Transverse colon (tissue), 4 donors: Measurements from ENCODE around the gene TTN. TPM values are rescaled to one million over a fixed set of nuclear protein-coding genes. Genes with fewer than 3 reads are reported as not detected.

Source experiments
- DNase-seq: peaks from one replicate; pipeline ENCODE4 v3.0.0-alpha.2; 2019
- H3K27ac ChIP-seq, 4 donors: fragments of 200-600 bp; sonication (generic); 2 replicates each; pipeline ENCODE4 v1.5.1; 2016 to 2018; ENCODE audit warnings: inconsistent platforms in 4 of 4
- H3K27me3 ChIP-seq: fragments of 200-600 bp; sonication (generic); 2 replicates; pipeline ENCODE4 v1.5.1; 2017; ENCODE audit warnings: inconsistent platforms
- H3K36me3 ChIP-seq, 4 donors: fragments of 200-600 bp; sonication (generic); 2 replicates each; pipeline ENCODE4 v1.5.1; 2017 to 2019; ENCODE audit warnings: inconsistent platforms in 4 of 4
- H3K4me1 ChIP-seq, 4 donors: fragments of 200-600 bp; sonication (generic); 2 replicates each; pipeline ENCODE4 v1.5.1; 2017 to 2020; ENCODE audit warnings: inconsistent platforms in 4 of 4
- H3K4me3 ChIP-seq, 4 donors: fragments of 200-600 bp; sonication (generic); 1 replicate in 1 of 4; 2 replicates in 3 of 4; pipeline versions ENCODE4 v1.5.1 to v1.6.1; 2017 to 2019; ENCODE audit warnings: inconsistent platforms in 4 of 4
- H3K9me3 ChIP-seq, 2 donors: fragments of 200-600 bp; sonication (generic); 2 replicates each; pipeline ENCODE4 v1.5.1; 2017 to 2019; ENCODE audit warnings: inconsistent platforms in 2 of 2
- EP300 ChIP-seq: sonication (generic); formaldehyde crosslinking; IDR thresholded peaks from one replicate; pipeline ENCODE4 v1.6.1; 2017; ENCODE audit warnings: antibody characterized with exemption, low read depth
- POLR2A ChIP-seq: fragments of 450-650 bp; IDR thresholded peaks from one replicate; pipeline ENCODE4 v1.6.1; 2016; ENCODE audit warnings: antibody characterized with exemption, mild to moderate bottlenecking, moderate library complexity
- POLR2AphosphoS5 ChIP-seq, 3 donors: sonication (generic); formaldehyde crosslinking; IDR thresholded peaks; one replicate each; pipeline ENCODE4 v1.6.1; 2016; ENCODE audit warnings: antibody characterized with exemption in 3 of 3
- WGBS, 2 donors: methylation state at CpG; one replicate each; pipeline ENCODE4 v1.1.5; 2018; ENCODE audit warnings: low coverage in 1 of 2; 5-methylcytosine and 5-hydroxymethylcytosine counted together
- in situ Hi-C, 4 donors: fragments of 200-750 bp; cut with MboI; loops; one replicate each; pipeline versions ENCODE4 v1.15.0 to v1.15.1; 2017; ENCODE audit warnings: low sequenced_read_pairs in 3 of 4, low pct_ligation_motif_present in 1 of 4, low pct_unique_long_range_greater_than_20kb in 1 of 4
- intact Hi-C: fragments of 100-400 bp; cut with DNase I; formaldehyde crosslinking; loops from one replicate; pipeline ENCODE4 v1.15.1; 2023; ENCODE audit warnings: low total_unique reads
- total RNA-seq, 4 donors: library from RNA; depleted of rRNA; stranded (reverse); fragments of >200 nt; gene quantifications; one replicate each; pipeline ENCODE4 v1.1.0, GENCODE V29; 2016
- TF ChIP-seq, protein P1 (sequence below), 5 experiments: fragments of 200-600 bp in 3 of 5; fragments of 450-650 bp in 2 of 5; sonication (generic) in 3 of 5; IDR thresholded peaks; 1 replicate in 2 of 5; 2 replicates in 3 of 5; pipeline ENCODE4 v1.5.1; 2016 to 2017; ENCODE audit warnings: antibody characterized with exemption in 5 of 5, inconsistent platforms in 3 of 5, mild to moderate bottlenecking in 2 of 5, moderate library complexity in 1 of 5

Gene TTN
- total RNA-seq, 4 donors from 2014 or later, result 6.2 to 43.4 (median 18.1) TPM

DNA sequence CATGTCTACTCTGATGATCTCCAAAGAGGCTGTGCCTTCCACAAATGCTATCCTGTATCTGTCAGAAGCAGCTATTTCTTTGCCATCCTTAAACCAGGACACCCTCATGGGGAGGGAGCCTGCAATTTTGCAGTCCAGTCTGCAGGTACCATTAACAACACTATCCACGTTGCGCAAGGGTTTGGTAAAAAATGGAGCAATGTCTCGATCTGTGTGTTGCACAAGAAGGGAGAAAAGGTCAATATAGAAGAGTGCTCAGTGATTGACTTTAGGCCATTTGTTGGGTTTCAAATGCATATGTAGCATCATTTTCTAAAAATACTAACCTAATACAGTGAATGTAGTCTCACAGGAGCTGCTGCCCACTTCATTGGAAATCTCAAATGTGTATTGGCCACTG is 74.3 kb downstream of the TTN start:
- H3K27me3 ChIP-seq, result no peaks in the 10 kb centered on the region
- in situ Hi-C loops (no loop called here), intact Hi-C loops (no loop called here)
- H3K4me3 ChIP-seq, result no peak overlapping the region
- no peak for DNase-seq
- H3K27ac ChIP-seq, result no peak overlapping the region
- no peaks in the 10 kb centered on the region for H3K9me3 ChIP-seq
- no peaks in the 10 kb centered on the region for H3K36me3 ChIP-seq
- WGBS, 2 donors, result 95 to 100% methylated on average over 3 of the region's 3 CpGs
- TF ChIP-seq, protein P1, sequence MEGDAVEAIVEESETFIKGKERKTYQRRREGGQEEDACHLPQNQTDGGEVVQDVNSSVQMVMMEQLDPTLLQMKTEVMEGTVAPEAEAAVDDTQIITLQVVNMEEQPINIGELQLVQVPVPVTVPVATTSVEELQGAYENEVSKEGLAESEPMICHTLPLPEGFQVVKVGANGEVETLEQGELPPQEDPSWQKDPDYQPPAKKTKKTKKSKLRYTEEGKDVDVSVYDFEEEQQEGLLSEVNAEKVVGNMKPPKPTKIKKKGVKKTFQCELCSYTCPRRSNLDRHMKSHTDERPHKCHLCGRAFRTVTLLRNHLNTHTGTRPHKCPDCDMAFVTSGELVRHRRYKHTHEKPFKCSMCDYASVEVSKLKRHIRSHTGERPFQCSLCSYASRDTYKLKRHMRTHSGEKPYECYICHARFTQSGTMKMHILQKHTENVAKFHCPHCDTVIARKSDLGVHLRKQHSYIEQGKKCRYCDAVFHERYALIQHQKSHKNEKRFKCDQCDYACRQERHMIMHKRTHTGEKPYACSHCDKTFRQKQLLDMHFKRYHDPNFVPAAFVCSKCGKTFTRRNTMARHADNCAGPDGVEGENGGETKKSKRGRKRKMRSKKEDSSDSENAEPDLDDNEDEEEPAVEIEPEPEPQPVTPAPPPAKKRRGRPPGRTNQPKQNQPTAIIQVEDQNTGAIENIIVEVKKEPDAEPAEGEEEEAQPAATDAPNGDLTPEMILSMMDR (IDR thresholded peaks at IDR 0.05), result no peak
- TF ChIP-seq POLR2AphosphoS5 (IDR thresholded peaks at IDR 0.05) (no peak), POLR2A (no peak), EP300 (no peak)
- no peaks in the 10 kb centered on the region for H3K4me1 ChIP-seq

DNA sequence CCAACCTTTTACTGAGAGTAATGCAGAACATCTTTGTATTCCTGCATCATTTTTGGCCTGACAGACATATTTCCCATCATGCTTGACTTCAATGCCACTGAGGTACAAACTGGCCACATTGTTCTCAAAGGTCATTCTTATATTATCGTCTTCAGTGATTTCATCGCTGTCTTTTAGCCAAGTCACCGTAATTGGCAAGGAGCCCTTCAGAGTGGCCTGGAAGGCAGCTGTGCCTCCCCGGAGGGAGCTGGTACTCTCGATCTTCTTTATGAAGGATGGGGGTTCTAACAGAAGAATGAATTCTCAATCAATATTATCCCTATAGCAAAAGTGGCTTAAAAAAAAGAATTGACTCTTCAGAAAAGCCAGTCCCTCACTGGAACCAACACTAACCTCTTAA is 75.9 kb downstream of the TTN start:
- Histone ChIP-seq H3K4me3 (no peak overlapping the region), H3K4me1 (no peaks in the 10 kb centered on the region), H3K36me3 (no peaks in the 10 kb centered on the region), H3K27ac (no peak overlapping the region), H3K9me3 (no peaks in the 10 kb centered on the region), H3K27me3 (no peaks in the 10 kb centered on the region)
- intact Hi-C loops (no loop called here), in situ Hi-C loops (no loop called here)
- TF ChIP-seq POLR2AphosphoS5 (IDR thresholded peaks at IDR 0.05), result no peak
- no peak for TF ChIP-seq POLR2A
- TF ChIP-seq, protein P1 (IDR thresholded peaks at IDR 0.05), result no peak
- TF ChIP-seq EP300, result no peak
- 90 to 94% methylated on average over 5 of the region's 5 CpGs for WGBS, 2 donors
- DNase-seq, result no peak

DNA sequence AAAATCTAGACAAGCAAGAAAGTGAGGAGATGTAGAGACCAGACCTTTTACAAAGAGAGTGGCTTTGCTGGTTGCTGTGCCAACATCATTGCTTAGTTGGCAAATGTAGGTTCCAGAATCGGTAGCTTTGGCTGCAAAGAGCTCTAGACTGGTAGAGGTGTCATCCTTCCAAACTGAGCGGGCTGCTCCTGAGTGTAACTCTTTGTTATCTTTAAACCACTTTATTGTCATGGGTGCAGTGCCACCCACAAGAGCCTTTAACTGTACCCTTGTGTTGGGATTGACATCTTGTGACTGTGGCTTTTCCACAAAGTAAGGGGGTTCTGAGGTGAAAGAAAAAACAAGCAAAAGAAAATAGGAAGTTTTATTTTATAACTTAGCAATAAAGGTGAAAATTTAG is 77.2 kb downstream of the TTN start:
- whole genome bisulfite sequencing, 2 donors, result 70 to 93% methylated on average over 2 of the region's 2 CpGs
- H3K4me1 ChIP-seq, result no peaks in the 10 kb centered on the region
- in situ Hi-C loops (no loop called here), intact Hi-C loops (no loop called here)
- TF ChIP-seq, protein P1 (IDR thresholded peaks at IDR 0.05), result no peak
- TF ChIP-seq EP300, result no peak
- no peak for TF ChIP-seq POLR2A
- no peak for TF ChIP-seq POLR2AphosphoS5 (IDR thresholded peaks at IDR 0.05)
- H3K27ac ChIP-seq, result no peak overlapping the region
- H3K36me3 ChIP-seq, result no peaks in the 10 kb centered on the region
- no peak for DNase-seq
- H3K4me3 ChIP-seq, result no peak overlapping the region
- H3K27me3 ChIP-seq, result no peaks in the 10 kb centered on the region
- no peaks in the 10 kb centered on the region for H3K9me3 ChIP-seq

DNA sequence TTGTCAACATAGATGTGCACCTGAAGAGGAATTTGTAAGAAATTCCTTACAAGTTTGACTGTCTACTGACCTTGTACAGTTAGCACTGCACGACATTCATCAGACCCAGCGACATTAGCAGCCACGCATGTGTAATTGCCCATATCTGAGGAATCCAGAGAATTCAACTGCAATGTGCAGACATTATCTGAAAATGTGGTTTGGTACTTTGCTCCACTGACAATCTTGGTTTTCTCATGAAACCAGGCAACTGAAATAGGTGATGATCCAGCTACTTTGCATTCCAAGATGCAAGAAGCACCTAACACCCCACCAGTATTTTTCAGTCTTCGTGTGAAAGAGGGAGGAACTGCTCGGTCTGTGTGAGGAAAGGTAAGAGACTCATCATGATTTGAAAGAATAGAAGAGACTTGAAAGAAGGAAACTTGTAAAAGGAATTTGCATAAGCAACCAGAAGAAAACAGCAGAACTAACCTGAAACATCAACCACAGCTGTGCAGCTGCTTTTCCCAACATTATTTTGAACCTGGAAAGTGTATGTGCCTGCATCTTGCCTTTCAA is 83.4 kb downstream of the TTN start:
- no peaks in the 10 kb centered on the region for H3K9me3 ChIP-seq
- no peak for DNase-seq
- no peaks in the 10 kb centered on the region for H3K27me3 ChIP-seq
- no peak overlapping the region for H3K4me3 ChIP-seq
- intact Hi-C loops (no loop called here), in situ Hi-C loops (no loop called here)
- 85 to 86% methylated on average over 5 of the region's 5 CpGs for WGBS, 2 donors
- H3K4me1 ChIP-seq, result no peaks in the 10 kb centered on the region
- TF ChIP-seq POLR2A (no peak), POLR2AphosphoS5 (IDR thresholded peaks at IDR 0.05) (no peak), EP300 (no peak)
- TF ChIP-seq, protein P1 (IDR thresholded peaks at IDR 0.05), result no peak
- H3K27ac ChIP-seq, result no peak overlapping the region
- H3K36me3 ChIP-seq, result no peaks in the 10 kb centered on the region
